Epithelial cell of esophagus (primary cell): ENCODE measurements around the gene PDS5B.

Source experiments
- DNase-seq: peaks from one replicate; pipeline ENCODE4 v3.0.0; 2010; ENCODE audit warnings: low read depth
- H3K4me3 ChIP-seq: 2 replicates; pipeline ENCODE4 v1.5.1; 2011; ENCODE audit warnings: mild to moderate bottlenecking, low read length, control low read depth
- CTCF ChIP-seq: IDR thresholded peaks from 2 replicates; pipeline ENCODE4 v1.5.1; 2011; ENCODE audit warnings: low read depth, mild to moderate bottlenecking, low read length, control low read depth, inconsistent platforms; ENCODE audit not compliant: insufficient read depth; ENCODE audit errors: missing control alignments

The PDS5B gene

GRCh38 chr13:32802159-32802558, 215.9 kb downstream of the PDS5B start:
- no peak for TF ChIP-seq CTCF
- H3K4me3 ChIP-seq, result no peak overlapping the region
- DNase-seq, result no peak

- H3K4me3 ChIP-seq, result no peak overlapping the region
- TF ChIP-seq CTCF, result no peak
- DNase-seq, result peak; percentile 57
These were observed 218.5 kb downstream of the PDS5B start for GRCh38 chr13:32804673-32805230.

- DNase-seq, result peak; percentile 67
- H3K4me3 ChIP-seq, result no peak overlapping the region
- TF ChIP-seq CTCF, result no peak
These were observed 225.1 kb downstream of the PDS5B start for GRCh38 chr13:32811297-32811800.

GRCh38 chr13:32821149-32821688, 235.0 kb downstream of the PDS5B start:
- TF ChIP-seq CTCF, result no peak
- no peak for DNase-seq
- no peak overlapping the region for H3K4me3 ChIP-seq

GRCh38 chr13:32822771-32823170, 236.5 kb downstream of the PDS5B start:
- TF ChIP-seq CTCF, result no peak
- DNase-seq, result no peak
- no peak overlapping the region for H3K4me3 ChIP-seq

- no peak overlapping the region for H3K4me3 ChIP-seq
- DNase-seq, result no peak
- no peak for TF ChIP-seq CTCF
These were observed 237.3 kb downstream of the PDS5B start for GRCh38 chr13:32823597-32823996.

GRCh38 chr13:32824061-32824460, 237.8 kb downstream of the PDS5B start:
- no peak overlapping the region for H3K4me3 ChIP-seq
- DNase-seq, result no peak
- no peak for TF ChIP-seq CTCF
